ENCODE measurements around the gene DYNC1LI2. TPM values are rescaled to one million over a fixed set of nuclear protein-coding genes. Genes with fewer than 3 reads are reported as not detected.

DYNC1LI2 gene
- total RNA-seq, 1 donor from 2014 or later: 122 TPM

DNA sequence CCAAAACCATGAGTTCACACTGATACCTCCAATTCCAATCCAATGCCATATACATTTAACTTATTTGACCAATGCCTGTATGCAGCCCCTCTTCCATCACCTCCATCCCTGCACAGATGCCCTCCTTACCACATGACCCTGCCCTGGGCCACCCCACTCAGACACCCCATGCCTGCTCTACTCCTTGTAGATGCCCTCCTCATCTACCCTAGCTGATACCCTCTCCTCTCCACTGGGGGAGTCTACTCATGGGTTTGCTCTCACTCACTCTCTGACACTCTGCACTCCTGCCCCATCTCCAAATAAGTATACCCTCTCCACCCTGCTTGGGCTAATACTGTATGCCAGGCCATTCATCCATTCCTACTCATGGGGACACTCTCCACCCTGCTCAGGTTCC lies 38.9 kb downstream of the DYNC1LI2 start:
- Histone ChIP-seq H3K27ac (no peak overlapping the region), H3K4me3 (no peak overlapping the region), H3K27me3 (no peaks in the 10 kb centered on the region), H3K4me1 (no peaks in the 10 kb centered on the region), H3K9me3 (no peaks in the 10 kb centered on the region), H3K36me3 (no peaks in the 10 kb centered on the region)
- intact Hi-C loops (cut with DNase I): no loop called here
- ATAC-seq: peak; percentile 23
- TF ChIP-seq, protein P1, sequence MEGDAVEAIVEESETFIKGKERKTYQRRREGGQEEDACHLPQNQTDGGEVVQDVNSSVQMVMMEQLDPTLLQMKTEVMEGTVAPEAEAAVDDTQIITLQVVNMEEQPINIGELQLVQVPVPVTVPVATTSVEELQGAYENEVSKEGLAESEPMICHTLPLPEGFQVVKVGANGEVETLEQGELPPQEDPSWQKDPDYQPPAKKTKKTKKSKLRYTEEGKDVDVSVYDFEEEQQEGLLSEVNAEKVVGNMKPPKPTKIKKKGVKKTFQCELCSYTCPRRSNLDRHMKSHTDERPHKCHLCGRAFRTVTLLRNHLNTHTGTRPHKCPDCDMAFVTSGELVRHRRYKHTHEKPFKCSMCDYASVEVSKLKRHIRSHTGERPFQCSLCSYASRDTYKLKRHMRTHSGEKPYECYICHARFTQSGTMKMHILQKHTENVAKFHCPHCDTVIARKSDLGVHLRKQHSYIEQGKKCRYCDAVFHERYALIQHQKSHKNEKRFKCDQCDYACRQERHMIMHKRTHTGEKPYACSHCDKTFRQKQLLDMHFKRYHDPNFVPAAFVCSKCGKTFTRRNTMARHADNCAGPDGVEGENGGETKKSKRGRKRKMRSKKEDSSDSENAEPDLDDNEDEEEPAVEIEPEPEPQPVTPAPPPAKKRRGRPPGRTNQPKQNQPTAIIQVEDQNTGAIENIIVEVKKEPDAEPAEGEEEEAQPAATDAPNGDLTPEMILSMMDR (IDR thresholded peaks at IDR 0.05): no peak
- DNase-seq: no peak

DNA sequence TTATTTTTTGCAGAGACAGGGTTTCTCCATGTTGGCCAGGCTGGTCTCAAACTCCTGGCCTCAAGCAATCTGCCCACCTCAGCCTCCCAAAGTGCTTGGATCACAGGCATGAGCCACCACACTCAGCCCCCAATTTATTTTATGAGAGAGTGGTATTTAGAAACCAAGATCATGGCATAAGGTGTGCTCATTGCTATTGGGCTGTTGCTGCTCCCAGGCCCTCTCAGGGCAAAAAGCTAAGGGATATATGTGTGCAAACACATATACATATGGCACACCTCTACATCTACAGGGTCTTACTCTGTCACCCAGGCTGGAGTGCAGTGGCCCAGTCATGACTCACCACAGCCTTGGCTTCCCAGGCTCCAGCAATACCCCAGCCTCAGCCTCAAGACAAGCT lies 39.8 kb downstream of the DYNC1LI2 start:
- DNase-seq: no peak
- intact Hi-C loops (cut with DNase I): no loop called here
- ATAC-seq: no peak
- TF ChIP-seq, protein P1 (IDR thresholded peaks at IDR 0.05): no peak
- no peaks in the 10 kb centered on the region for H3K27me3 ChIP-seq
- no peaks in the 10 kb centered on the region for H3K36me3 ChIP-seq
- H3K9me3 ChIP-seq: no peaks in the 10 kb centered on the region
- H3K4me1 ChIP-seq: peaks cover 2% of the 10 kb centered on the region
- no peak overlapping the region for H3K27ac ChIP-seq
- H3K4me3 ChIP-seq: no peak overlapping the region

DNA sequence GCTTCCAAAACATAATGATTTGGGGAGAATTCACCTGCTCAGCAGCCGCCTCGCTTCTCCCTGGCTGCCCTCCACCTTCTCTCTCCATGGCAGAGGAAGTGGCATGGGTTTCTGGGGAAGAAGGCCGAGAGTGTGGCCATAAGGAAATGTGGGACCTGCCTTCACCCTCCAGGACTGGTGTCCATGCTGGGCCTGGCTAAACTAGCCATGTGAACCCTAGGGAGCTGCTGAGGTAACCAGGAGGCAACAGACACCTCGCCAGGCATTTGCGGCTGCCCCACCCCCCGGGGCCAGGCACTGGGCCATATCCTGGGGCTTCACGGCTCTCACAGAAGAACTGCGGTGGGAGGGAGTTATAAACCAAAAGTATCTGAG lies 44.9 kb downstream of the DYNC1LI2 start:
- TF ChIP-seq, protein P1 (IDR thresholded peaks at IDR 0.05): no peak
- DNase-seq (no peak), ATAC-seq (peak; percentile 68)
- H3K27me3 ChIP-seq: no peaks in the 10 kb centered on the region
- H3K4me1 ChIP-seq: peaks cover 20% of the 10 kb centered on the region
- no peak overlapping the region for H3K4me3 ChIP-seq
- H3K27ac ChIP-seq: peak overlapping the region; percentile 53
- H3K9me3 ChIP-seq: no peaks in the 10 kb centered on the region
- intact Hi-C loops (cut with DNase I): no loop called here
- H3K36me3 ChIP-seq: no peaks in the 10 kb centered on the region

DNA sequence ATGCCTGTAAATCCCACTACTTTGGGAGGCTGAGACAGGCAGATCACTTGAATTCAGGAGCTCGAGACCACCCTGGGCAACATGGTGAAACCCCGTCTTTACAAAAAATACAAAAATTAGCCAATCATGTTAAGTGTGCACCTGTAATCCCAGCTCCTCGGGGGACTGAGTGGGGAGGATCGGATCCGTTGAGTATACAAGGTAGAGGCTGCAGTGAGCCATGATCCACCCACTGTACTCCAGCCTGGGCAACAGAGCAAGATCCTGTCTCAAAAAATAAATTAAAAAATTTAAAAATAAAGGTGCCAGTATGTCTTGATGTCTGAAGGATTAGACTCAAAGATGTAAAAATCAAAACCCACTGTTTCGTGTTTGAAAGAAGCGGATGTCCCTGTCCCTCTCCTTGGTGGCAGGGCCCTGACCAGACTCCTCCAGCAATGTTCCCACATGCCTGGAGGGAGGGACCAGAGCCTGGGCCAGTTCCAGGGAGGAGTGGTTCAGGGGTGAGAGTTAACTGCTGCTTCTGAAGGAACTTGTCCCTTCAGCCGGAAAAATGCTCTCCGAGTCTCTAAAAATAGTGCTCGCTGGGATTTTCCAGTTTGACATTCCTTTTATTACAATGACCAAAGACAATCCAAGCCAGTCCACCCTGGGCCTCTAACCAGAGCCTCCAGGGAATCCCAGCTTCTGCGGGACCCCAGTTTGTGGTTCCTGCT lies 45.5 kb downstream of the DYNC1LI2 start:
- Histone ChIP-seq H3K27ac (peak overlapping the region; percentile 53), H3K9me3 (no peaks in the 10 kb centered on the region), H3K4me1 (peaks cover 20% of the 10 kb centered on the region), H3K36me3 (no peaks in the 10 kb centered on the region), H3K4me3 (no peak overlapping the region), H3K27me3 (no peaks in the 10 kb centered on the region)
- DNase-seq: peak; percentile 81
- intact Hi-C loops (cut with DNase I): no loop called here
- TF ChIP-seq, protein P1 (IDR thresholded peaks at IDR 0.05): no peak
- ATAC-seq: peak; percentile 92

DNA sequence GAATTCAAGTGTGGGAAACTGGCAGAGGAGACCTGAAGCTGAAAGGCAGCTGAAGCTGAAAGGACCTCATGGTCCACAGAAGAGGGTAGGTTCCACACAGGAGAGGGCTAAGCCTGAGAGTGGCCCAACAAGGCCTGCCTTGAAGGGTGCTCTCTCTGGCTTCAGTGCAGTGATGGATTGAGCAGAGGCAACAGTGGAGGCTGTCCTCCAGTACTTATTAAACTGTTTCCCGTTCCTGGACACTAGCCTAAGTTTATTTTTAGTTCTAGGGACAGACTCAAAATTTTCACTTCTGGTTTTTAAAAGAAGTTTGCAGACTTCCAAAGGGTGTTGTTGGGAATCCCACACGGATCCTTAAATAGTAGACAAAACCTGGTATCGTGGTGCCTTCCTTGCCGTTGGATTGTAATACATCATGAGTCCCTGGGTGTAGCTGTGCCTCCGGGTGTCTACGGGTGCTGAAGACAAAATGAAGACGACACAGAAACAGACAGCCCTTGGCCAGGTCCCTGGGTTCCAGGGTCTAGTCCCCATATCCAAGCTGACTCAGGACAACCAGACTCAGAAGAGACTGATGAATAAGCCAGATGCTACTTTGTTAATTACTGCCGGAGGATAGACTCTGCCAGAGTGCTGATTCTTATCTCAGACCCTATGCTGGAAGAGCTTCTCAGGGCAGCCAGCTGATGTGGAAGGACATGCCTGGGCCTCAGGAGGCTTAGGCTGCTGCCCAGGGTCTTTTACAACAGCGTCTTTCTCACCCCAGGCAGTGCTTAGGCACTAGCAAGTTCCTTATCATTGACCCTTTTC lies 47.8 kb downstream of the DYNC1LI2 start:
- no peaks in the 10 kb centered on the region for H3K27me3 ChIP-seq
- DNase-seq (no peak), ATAC-seq (no peak)
- TF ChIP-seq, protein P1 (IDR thresholded peaks at IDR 0.05): no peak
- intact Hi-C loops (cut with DNase I): no loop called here
- H3K36me3 ChIP-seq: no peaks in the 10 kb centered on the region
- H3K4me1 ChIP-seq: peaks cover 20% of the 10 kb centered on the region
- H3K9me3 ChIP-seq: no peaks in the 10 kb centered on the region
- H3K4me3 ChIP-seq: no peak overlapping the region
- H3K27ac ChIP-seq: no peak overlapping the region
